HG03521 (cell line): ENCODE data around the gene TLCD1.
"Not testable (repeated sequence)": the region's sequence is repeated elsewhere in the genome, so short reads cannot be mapped to it uniquely, and the experiment has no call there.

Experiments used
- ATAC-seq: cut with Tn5 transposase; IDR thresholded peaks from one replicate; pipeline ENCODE4 v1.9.1; 2021; ENCODE audit warnings: mild to moderate bottlenecking, moderate library complexity; ENCODE audit not compliant: unreplicated experiment

TLCD1 gene

DNA sequence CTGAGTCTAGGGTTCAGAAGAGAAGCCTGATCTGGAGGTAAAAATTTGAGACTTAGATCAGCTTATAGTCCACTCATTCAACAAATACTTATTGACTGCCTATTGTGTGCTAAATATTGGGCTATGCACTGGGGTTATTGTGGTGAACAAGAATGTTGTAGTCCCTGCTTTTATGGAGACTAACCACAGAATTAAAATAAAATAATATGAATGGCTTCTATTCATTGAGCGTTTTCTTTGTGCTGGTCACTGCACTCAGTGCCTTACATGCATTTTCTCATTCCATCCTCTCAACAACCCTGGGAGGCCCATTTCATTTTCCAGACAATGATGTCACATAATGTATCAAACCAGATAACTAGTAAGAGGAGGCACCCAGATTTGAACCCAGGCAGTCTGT lies 7.3 kb upstream of the TLCD1 start:
- no peak for ATAC-seq

GRCh38 chr17:28729950-28730330 lies 3.9 kb upstream of the TLCD1 start:
- ATAC-seq = no peak

- peak; percentile 44 for ATAC-seq
These were observed 2.5 kb upstream of the TLCD1 start, which contains the start of gene NEK8 for GRCh38 chr17:28728364-28729200. TSS of gene NEK8 (plus strand) at chr17:28728788. CDS start at chr17:28728814, 26 bp downstream.

GRCh38 chr17:28726627-28727491 lies 826 bp upstream of the TLCD1 start:
- peak; percentile 36 for ATAC-seq

DNA sequence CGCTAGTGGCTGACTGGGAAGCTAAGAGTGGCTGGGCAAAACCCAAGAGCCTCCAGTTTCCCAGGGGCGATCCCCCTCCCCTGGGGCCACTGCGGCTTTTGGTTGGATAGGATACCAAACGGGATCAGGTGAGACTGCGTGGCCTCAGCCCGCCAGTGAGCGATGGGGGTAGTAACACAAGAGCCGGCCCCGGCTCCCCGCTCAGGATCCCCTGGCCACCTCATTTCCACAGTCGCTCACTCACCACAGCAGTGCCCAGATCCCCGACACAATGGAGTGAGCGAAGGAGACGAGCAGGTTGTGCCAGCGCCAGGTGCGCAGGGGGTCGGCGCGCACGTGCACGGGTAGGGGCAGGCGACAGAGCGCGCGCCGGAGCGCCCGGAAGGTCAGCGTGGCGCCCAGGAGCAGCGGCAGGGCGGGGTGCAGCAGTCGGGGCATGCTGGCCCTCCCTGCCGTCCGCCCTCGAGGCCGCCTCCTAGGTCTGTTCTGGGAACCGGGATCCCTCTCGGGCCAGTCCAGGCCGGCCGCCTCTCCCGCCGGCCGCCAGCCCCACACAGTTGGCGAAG lies 290 bp downstream of the TLCD1 start:
- no peak for ATAC-seq

DNA sequence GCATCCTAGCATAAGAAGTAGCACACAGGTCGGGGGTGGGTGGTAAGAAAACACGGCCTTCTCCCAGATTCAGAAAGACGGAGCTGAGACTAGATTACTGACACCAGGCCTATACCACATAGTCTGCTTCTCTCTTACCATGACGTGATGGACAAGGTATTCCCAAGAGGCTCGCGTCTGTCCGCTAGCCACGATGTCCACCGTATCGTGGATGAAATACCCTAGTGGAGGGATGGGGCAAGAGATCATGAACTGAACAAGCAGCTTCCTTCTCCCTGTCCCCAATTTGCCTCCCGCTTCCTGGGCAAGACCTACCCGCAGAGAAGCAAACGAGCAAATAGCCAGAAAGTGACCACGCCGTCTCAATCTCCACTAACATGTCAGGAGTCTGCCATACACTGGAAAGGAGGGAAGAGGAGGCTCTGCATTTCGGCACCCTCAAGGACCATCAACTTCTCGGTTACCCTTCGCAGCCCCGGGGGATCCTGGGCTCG lies 820 bp downstream of the TLCD1 start:
- ATAC-seq = no peak

GRCh38 chr17:28724500-28725165 lies 1.4 kb downstream of the TLCD1 start:
- no peak for ATAC-seq

DNA sequence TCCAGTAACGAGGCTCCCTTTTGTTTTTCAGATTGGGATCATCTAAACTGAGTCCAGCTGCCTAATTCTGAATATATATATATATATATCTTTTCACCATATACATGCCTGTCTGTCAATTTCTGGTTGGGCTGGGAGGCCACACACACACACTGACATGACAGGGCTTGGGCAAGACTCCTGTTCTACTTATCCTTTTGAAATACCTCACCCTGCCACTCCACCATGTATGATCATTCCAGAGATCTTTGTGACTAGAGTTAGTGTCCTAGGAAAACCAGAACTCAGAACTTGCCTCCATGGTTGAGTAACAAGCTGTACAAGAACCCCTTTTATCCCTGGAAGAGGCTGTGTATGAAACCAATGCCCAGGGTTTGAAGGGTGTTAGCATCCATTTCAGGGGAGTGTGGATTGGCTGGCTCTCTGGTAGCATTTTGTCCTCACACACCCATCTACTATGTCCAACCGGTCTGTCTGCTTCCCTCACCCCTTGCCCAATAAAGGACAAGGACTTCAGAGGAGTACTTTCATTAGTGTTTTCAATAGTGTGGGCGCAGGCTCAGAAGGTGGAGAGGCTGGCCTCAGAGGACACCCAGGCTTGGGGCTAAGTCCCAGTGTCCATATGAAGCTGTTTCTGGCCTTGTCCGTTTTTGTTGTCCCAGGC lies 2.1 kb downstream of the TLCD1 start:
- not testable (repeated sequence) for ATAC-seq

DNA sequence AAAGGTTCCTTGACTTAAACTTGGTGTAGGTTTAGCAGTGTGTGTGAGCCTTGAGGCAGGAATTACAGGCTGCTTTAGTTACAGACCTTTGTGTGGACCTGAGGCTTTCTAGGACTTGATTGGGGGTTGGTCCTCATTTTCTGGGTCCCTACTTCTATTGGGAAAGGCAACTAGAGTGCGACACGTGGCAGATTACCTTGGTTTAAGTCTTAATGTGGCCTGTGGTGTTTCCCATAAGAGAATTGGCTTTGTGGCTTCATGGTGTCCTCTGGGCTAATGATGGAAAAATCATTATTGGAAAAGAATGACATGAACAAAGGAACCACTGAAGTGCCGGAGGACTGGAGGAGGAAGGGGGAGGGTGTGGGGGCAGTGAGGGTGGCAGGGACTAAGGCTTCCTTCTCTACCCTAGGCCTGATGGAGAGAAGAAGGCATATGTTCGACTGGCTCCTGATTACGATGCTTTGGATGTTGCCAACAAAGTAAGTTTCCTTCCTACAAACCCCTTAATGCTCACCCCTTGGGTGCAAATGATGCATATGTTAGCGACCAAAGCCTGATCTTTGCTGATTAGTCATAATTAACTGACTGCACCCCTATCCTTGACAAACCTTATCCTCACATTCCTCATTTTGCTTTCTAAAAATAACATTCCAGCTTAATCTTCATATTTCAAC lies 2.7 kb downstream of the TLCD1 start:
- ATAC-seq = no peak

- ATAC-seq = no peak
These were observed 3.4 kb downstream of the TLCD1 start for GRCh38 chr17:28722417-28723158.

GRCh38 chr17:28720997-28721329 lies 5.1 kb downstream of the TLCD1 start:
- not testable (repeated sequence) for ATAC-seq

DNA sequence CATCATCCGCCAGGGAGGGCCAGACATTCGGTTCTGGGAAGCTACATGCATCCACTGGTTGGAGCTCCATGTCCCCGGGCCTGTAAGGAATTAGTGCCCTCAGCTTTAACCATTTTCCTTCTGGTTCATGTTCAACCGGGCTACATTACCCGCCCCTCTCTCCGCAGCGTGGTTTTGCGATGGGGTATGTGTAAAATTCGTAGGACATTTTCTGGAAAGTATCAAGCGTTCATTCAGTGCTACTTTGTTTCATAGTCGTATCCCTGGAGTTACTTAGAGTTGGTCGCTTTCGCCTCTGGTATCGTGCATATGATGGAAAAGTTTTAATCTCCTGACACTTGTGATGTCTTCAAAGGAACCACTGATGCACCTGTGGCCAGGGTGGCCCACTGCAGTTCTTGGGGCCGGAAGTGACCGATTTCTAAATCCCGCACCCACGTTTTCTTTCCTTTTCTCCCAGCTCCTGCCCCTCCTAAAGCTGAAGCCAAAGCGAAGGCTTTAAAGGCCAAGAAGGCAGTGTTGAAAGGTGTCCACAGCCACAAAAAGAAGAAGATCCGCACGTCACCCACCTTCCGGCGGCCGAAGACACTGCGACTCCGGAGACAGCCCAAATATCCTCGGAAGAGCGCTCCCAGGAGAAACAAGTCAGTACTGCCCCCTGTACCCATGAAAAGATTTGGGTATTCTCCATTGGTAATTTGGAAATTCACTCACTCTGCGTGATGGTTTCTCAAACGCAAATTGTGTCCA lies 5.6 kb downstream of the TLCD1 start:
- no peak for ATAC-seq

- ATAC-seq = no peak
These were observed 7.0 kb downstream of the TLCD1 start for GRCh38 chr17:28719021-28719433.

- ATAC-seq = no peak
These were observed 7.6 kb downstream of the TLCD1 start for GRCh38 chr17:28718333-28719020.

DNA sequence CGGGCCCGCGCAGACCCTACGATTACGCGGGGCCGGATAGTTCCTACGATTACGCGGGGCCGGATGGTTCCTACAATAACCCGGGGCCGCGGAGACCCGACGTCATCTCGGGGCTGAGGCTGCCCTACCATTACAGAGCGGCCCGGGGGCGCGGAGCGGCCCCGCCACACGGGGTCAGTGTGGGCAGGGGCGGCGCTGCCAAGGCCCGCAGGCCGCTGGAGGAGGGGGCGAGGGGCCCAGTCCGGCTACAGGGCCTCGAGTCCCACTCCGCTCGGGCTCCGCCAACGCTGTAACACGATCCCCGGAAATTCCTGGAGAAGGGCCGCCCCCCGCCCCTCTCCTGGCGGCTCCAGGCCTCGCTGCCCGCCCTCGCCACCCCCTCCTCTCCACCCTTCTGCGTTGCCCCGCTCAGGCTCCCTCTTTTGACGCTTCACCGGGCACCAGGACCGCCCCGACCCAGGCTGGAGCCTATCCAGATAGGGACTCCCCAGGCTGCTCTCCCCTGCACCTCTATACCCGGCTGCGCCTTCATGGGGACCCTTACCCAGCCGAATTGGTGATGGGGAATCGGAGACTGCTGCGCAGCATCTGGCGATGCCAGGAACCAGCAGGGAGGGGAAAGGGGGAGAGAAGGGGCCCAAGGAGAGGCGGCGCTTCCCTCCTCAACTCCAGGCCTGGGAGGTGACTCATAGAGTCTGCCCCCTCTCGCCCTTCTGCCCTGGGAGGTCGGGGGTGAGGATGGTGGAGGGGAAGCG lies 8.3 kb downstream of the TLCD1 start, which contains the start of gene RAB34:
Gene RAB34 (minus strand): TSS at position 291 of the 755 bp plus-strand sequence. CDS start 602 bp downstream, outside the sequence.
- ATAC-seq = no peak

- ATAC-seq = no peak
These were observed 9.1 kb downstream of the TLCD1 start for GRCh38 chr17:28716740-28717577.
